ENCODE results near the gene MDFIC.

MDFIC gene

DNA sequence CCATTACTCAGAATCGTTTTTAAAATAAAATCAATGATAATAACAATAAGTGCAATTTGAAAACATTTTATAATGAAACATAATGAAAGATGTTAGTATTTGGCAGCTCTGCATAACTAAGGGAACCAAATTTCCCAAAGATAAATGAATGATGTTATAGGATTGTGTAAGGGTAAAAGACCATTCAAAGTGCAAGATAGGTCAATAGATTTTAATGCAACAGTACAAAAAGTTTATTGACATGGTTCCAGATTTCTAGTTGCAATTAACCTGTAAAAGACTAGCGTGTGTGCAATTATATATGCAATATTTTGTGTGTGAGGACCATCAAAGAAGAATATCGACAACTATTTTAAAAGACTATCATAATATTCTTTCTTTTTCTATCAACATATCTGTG is 122.3 kb downstream of the MDFIC start:
- peak; percentile 92 for FAIRE-seq

DNA sequence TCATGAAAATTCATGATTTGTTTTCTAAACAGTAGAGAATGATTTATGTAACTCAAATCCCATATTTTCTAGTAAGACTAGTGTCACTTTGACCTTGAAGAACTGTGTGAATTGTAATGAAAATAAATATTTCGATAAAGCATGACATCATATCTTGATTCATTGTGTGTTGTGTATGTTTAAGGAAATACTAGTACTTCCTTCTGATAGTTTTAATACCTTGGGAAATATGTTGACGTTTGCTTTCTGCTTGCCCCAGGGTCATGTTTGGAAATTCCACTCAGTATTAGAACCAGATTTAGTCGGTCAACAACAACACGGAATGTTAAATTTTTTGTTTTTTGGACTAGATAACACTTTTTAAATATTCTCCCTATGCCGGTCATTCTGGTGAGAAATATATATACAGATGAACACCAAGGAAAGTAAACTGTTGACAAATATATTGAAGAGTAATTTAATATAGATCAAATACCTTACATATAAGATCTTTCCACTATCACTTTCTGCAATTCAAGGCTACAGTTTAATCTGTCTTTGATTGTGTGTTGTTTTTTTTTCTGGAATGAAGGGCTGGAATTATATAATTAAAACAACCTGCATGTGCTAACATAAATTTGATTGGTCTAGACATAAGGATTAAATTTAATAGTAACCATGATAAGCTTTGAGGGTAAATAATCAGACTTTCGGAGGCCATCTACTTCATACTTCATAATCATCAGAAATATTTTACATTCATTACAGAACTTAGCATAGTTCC is 126.2 kb downstream of the MDFIC start:
- peak; percentile 65 for FAIRE-seq

DNA sequence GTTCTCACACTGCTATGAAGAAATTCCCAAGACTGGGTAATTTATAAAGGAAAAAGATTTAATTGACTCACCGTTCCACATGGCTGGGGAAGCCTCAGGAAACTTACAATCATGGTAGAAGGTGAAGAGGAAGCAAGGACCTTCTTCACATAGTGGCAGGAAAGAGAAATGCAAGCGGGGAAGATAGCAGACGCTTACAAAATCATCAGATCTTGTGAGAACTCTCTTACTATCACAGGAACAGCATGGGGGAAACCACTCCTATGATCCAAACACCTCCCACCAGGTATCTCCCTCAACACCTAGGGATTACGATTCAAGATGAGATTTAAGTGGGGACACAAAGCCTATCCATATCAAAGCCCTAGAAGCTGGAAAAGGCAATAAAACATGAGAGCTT is 130.8 kb downstream of the MDFIC start:
- FAIRE-seq = no peak

DNA sequence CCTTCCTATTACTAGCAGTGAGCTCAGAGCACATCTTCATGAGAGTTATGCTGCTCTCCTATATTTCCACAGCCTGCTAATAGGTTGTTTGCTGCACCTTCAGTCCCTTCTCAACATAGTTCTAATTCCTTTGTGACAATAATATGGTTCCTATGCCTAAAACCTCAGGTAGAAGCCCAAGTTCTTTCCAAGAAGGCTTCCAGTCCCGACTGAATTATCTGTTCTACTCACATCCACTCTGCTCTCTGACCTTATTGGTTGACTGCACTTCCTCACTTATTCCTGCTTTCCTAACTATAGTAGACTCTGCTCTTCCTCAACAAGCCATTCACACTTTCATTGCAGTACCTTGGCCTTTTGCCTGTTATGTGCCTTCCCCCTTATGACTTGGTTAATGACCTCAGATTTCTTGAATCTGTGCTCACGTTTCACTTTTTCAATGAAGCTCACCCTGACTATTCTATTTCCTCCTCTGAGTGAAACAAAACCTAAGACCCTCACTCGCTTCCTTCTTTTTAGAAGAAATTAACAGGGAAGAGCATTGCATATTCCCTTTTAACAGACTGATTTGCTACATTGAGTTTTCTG is 132.7 kb downstream of the MDFIC start:
- no peak for FAIRE-seq

DNA sequence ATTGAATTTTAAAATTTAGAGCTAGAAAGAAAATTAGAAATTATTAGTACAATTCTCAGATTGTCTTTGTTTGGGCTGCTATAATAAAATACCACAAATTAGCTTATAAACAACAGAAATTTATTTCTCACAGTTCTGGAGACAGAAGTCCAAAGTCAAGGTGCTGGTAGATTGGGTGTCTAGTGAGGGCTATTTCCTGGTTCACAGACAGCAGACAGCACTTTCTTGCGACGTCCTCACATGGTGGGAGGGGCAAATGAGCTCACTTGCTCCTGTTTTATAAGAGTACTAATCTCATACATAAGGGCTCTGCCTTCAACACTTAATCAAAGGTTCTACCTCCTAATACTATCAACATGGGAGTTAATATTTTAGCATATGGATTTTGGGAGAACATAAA is 134.1 kb downstream of the MDFIC start:
- FAIRE-seq = no peak

DNA sequence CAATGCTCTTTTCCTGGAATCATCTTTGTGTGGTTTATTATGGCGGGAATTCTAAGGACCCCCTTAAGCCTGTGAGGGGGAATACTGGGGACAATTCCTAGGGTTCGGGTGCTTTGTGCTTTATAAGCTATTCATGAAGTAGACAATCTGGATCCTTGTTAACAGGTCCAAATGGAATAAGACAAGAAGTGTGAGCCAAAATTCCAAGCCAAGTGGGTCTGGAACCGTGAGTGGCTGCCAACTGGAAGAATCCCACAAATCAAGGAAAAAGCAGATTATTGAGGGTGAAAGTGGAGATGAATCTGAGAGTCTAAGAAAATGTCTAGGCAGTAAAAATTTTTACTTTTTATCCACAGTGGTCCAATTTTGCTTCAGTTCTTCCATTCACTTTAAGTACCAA is 136.8 kb downstream of the MDFIC start:
- FAIRE-seq = no peak

DNA sequence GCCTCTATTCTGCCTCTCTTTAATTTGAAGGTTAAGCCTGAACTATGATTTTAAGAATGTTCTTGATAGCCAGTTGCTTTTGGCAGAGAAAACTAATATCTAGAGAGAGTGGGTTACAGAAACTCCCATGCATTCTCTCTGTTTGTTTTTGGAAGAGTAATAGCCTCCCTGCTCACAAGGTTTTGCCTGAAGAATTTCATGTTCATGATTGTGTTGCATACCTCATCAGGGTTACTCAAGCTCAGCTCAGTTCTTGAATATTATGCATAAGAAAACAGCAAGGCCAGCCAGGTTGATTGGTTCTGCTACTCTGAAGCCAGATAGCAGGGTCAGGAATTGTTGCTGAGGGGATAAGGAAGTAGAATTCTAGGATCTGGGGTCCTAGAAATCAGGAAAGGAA is 137.4 kb downstream of the MDFIC start:
- FAIRE-seq = no peak

DNA sequence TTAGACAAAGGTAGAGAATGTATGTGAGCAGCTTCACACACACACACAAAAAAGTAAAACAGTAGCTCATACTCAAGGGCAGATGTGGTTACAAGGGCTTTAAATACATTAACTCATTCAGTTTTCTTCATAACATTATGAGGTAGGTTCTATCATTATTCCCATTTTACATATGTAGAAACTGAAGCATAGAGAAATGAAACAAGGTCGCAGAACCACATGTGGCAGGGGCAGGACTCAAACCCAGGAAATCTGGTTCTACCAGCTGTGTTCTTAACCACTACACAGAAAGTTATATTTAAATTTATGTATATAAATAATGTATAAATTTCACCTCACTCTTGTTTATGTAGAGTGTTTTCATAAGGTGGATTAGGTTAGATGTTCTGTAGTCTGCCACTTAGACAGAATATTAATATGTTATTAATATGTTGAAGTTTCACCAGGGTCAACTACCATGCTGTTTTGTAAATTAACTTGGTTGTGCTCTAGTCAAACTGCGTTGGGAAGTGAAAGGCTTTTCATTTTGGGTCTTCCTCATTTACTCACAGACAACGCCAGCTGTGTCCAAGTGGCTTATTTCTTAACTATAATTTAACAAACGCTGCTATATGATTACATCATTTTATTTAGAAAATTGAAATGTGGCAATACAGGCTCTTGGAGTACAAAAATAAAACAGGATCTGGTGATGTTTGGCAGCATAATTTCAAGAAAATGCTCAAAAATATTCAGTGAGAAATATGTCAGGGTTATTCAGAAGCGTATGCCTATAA is 138.4 kb downstream of the MDFIC start:
- no peak for FAIRE-seq

DNA sequence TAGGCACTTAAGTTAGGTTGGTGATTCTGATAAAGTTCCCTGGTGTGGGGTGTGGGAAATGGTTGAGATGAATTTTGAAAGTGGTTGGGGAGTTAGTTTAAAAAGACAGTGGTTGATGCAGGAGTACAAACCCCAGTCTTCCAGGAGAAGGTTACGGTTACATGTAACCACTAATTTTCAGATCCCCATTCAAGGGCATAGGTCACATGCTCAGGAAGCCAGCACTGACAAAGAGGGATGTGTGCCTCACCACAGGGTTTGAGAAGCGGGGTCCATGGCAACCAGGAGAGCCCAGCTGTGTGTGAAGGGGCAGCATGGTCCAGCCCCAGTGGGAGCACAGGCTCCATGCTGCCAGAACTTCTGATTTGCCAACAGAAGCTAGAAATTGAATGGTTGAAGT is 144.2 kb downstream of the MDFIC start:
- FAIRE-seq = no peak

DNA sequence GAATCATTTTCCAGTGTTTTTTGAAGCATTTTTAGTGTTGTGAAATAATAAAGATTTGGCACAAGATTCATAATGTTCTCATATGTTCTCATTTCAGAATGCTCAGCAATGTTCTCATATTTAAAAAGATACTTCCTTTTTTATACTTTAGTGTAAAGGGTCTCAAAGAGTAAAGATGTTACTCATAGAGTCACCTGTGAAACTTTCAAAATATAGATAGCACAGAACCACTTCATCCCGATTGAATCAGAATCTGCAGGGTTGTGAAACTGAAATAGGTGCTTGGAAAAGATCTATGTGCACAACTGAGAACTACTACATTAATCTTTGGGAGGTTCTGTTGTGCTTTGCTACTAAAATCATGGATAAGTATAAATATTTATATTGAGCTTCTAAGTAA is 144.7 kb downstream of the MDFIC start:
- no peak for FAIRE-seq

DNA sequence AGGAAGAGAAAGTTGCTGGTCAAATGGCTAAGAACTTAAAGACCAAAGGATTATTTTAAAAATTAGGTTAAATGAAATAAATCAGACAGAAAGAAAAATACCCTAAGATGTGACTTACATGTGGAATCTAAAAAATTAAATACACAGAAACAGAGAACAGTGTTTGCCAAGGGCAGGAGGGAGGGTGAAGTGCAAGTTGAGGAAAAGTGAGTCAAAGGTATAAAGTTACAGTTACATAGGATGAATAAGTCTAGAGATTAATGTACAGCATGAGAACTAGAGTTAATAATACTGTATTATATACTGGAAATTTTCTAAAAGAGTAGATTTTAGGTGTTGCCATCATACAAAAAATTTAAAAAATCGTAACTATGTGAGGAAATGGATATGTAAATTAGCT is 146.3 kb downstream of the MDFIC start:
- no peak for FAIRE-seq
